ENCODE results near the gene UAP1L1. TPM values are rescaled to one million over a fixed set of nuclear protein-coding genes. Genes with fewer than 3 reads are reported as not detected.

Gene UAP1L1
- total RNA-seq, 2 experiments from 2014 or later, result 43.9 to 44.1 TPM

GRCh38 chr9:137128158-137128861 is 51.0 kb downstream of the UAP1L1 start:
- no peak for DNase-seq
- Mint-ChIP-seq H3K27me3 (peaks cover 9% of the 10 kb centered on the region), H3K4me3 (peak overlapping the region; percentile 89), H3K4me1 (peaks cover 27% of the 10 kb centered on the region), H3K36me3 (no peaks in the 10 kb centered on the region), H3K27ac (peak overlapping the region; percentile 90), H3K9me3 (no peaks in the 10 kb centered on the region)
- ATAC-seq (ENCODE audit: low read depth), result no peak
- POLR2A ChIA-PET, result interaction anchor here (0.6 to 3.7 kb wide), 15 partner anchors 19 to 112 kb away, joined by 3 to 37 read pairs (median 9); partner anchors contain the start of genes ANAPC2, CYSRT1, MAN1B1 and RNF208

- POLR2A ChIA-PET, result interaction anchor here (0.5 to 3.7 kb wide), 22 partner anchors 14 to 401 kb away, joined by 3 to 37 read pairs (median 6); partner anchors contain the start of genes ANAPC2, CLIC3, CYSRT1 and DPP7
- Mint-ChIP-seq H3K4me1 (peaks cover 26% of the 10 kb centered on the region), H3K27ac (peak overlapping the region; percentile 90), H3K27me3 (peaks cover 10% of the 10 kb centered on the region), H3K4me3 (peak overlapping the region; percentile 89), H3K36me3 (no peaks in the 10 kb centered on the region), H3K9me3 (no peaks in the 10 kb centered on the region)
- DNase-seq (no peak), ATAC-seq (ENCODE audit: low read depth) (no peak)
Observed at GRCh38 chr9:137128862-137129455, 51.6 kb downstream of the UAP1L1 start.

- H3K27me3 Mint-ChIP-seq, result peaks cover 17% of the 10 kb centered on the region
- H3K4me3 Mint-ChIP-seq, result peak overlapping the region; percentile 89
- no peaks in the 10 kb centered on the region for H3K9me3 Mint-ChIP-seq
- H3K27ac Mint-ChIP-seq, result peak overlapping the region; percentile 78
- peaks cover 26% of the 10 kb centered on the region for H3K4me1 Mint-ChIP-seq
- H3K36me3 Mint-ChIP-seq, result no peaks in the 10 kb centered on the region
- DNase-seq (peak; percentile 90), ATAC-seq (ENCODE audit: low read depth) (peak; percentile 96)
- POLR2A ChIA-PET, result interaction anchor here (0.5 to 3.7 kb wide), 27 partner anchors 15 to 401 kb away, joined by 3 to 37 read pairs (median 5); partner anchors contain the start of genes ANAPC2, CLIC3, CYSRT1 and DPP7
Observed at GRCh38 chr9:137129456-137130175, 52.3 kb downstream of the UAP1L1 start.

- DNase-seq (no peak), ATAC-seq (ENCODE audit: low read depth) (no peak)
- Mint-ChIP-seq H3K4me1 (peaks cover 26% of the 10 kb centered on the region), H3K27ac (peak overlapping the region; percentile 79), H3K27me3 (peaks cover 19% of the 10 kb centered on the region), H3K9me3 (no peaks in the 10 kb centered on the region), H3K4me3 (peak overlapping the region; percentile 87), H3K36me3 (no peaks in the 10 kb centered on the region)
- POLR2A ChIA-PET, result interaction anchor here (0.5 to 3.7 kb wide), 22 partner anchors 15 to 257 kb away, joined by 3 to 37 read pairs (median 6); partner anchors contain the start of genes ANAPC2, CLIC3, CYSRT1 and DPP7
Observed at GRCh38 chr9:137130176-137130755, 52.9 kb downstream of the UAP1L1 start.

Other genes starting within 250 kb of the UAP1L1 start
- 1 to 10 TPM; 6.6 to 6.7 TPM for gene AJM1, start 235.0 kb upstream of the UAP1L1 start, total RNA-seq
- 10 to 100 TPM; 80.5 to 89.0 TPM for gene PHPT1, start 228.1 kb upstream of the UAP1L1 start, total RNA-seq
- gene MAMDC4, start 225.2 kb upstream of the UAP1L1 start, total RNA-seq, result 10 to 100 TPM; 16.6 to 18.0 TPM
- gene EDF1, start 211.2 kb upstream of the UAP1L1 start, total RNA-seq, result 100 to 1,000 TPM; 289 to 297 TPM
- gene TRAF2, start 191.0 kb upstream of the UAP1L1 start, total RNA-seq, result 10 to 100 TPM; 44.0 to 52.1 TPM
- 100 to 1,000 TPM; 103 to 104 TPM for gene FBXW5, start 132.8 kb upstream of the UAP1L1 start, total RNA-seq
- gene C8G, start 132.3 kb upstream of the UAP1L1 start, total RNA-seq, result 1 to 10 TPM; 1.5 to 3.6 TPM
- gene LCN12, start 125.2 kb upstream of the UAP1L1 start, total RNA-seq, result 1 to 10 TPM in 1 of 2 experiments, under 1 TPM in 1; 0.91 to 1.1 TPM
- 1 to 10 TPM; 1.3 to 3.3 TPM for gene PTGDS, start 100.0 kb upstream of the UAP1L1 start, total RNA-seq
- under 1 TPM; 0.33 to 0.48 TPM for gene LCNL1, start 94.5 kb upstream of the UAP1L1 start, total RNA-seq
- gene PAXX, start 85.1 kb upstream of the UAP1L1 start, total RNA-seq, result 10 to 100 TPM; 93.4 to 97.2 TPM
- gene CLIC3, start 80.9 kb upstream of the UAP1L1 start, total RNA-seq, result 10 to 100 TPM; 13.3 to 14.7 TPM
- 10 to 100 TPM; 67.1 to 74.5 TPM for gene ABCA2, start 49.3 kb upstream of the UAP1L1 start, total RNA-seq
- under 1 TPM; 0.39 to 0.62 TPM for gene FUT7, start 45.4 kb upstream of the UAP1L1 start, total RNA-seq
- gene NPDC1, start 31.3 kb upstream of the UAP1L1 start, total RNA-seq, result 10 to 100 TPM; 22.4 to 27.0 TPM
- gene ENTPD2, start 23.5 kb upstream of the UAP1L1 start, total RNA-seq, result not detected
- 10 to 100 TPM; 26.4 to 30.0 TPM for gene SAPCD2, start 7.0 kb upstream of the UAP1L1 start, total RNA-seq
- 10 to 100 TPM; 63.2 to 63.9 TPM for gene MAN1B1, start 9.5 kb downstream of the UAP1L1 start, total RNA-seq
- gene DPP7, start 37.2 kb downstream of the UAP1L1 start, total RNA-seq, result 100 to 1,000 TPM; 314 to 322 TPM
- not detected for gene GRIN1, start 61.6 kb downstream of the UAP1L1 start, total RNA-seq
- not detected for gene LRRC26, start 92.5 kb downstream of the UAP1L1 start, total RNA-seq
- gene TMEM210, start 94.5 kb downstream of the UAP1L1 start, total RNA-seq, result not detected
- 10 to 100 TPM; 84.2 to 87.8 TPM for gene ANAPC2, start 111.0 kb downstream of the UAP1L1 start, total RNA-seq
- gene SSNA1, start 111.2 kb downstream of the UAP1L1 start, total RNA-seq, result 10 to 100 TPM; 62.4 to 65.2 TPM
- gene TPRN, start 123.2 kb downstream of the UAP1L1 start, total RNA-seq, result 10 to 100 TPM; 11.2 to 14.7 TPM
- 10 to 100 TPM; 37.4 to 39.4 TPM for gene TMEM203, start 128.1 kb downstream of the UAP1L1 start, total RNA-seq
- gene NDOR1, start 128.2 kb downstream of the UAP1L1 start, total RNA-seq, result 10 to 100 TPM; 38.8 to 39.8 TPM
- 1 to 10 TPM; 5.0 to 7.2 TPM for gene RNF208, start 144.7 kb downstream of the UAP1L1 start, total RNA-seq
- gene CYSRT1, start 147.7 kb downstream of the UAP1L1 start, total RNA-seq, result under 1 TPM; 0.45 to 0.55 TPM
- not detected for gene RNF224, start 150.0 kb downstream of the UAP1L1 start, total RNA-seq
- not detected for gene SLC34A3, start 153.4 kb downstream of the UAP1L1 start, total RNA-seq
- gene TUBB4B, start 163.8 kb downstream of the UAP1L1 start, total RNA-seq, result 100 to 1,000 TPM; 241 to 249 TPM
- gene STPG3, start 173.8 kb downstream of the UAP1L1 start, total RNA-seq, result not detected
- 10 to 100 TPM; 58.7 to 63.1 TPM for gene NELFB, start 177.8 kb downstream of the UAP1L1 start, total RNA-seq
- gene TOR4A, start 200.2 kb downstream of the UAP1L1 start, total RNA-seq, result 1 to 10 TPM; 8.1 to 8.2 TPM
- 1 to 10 TPM; 1.2 to 1.7 TPM for gene NRARP, start 224.8 kb downstream of the UAP1L1 start, total RNA-seq

Data from activated naive CD8-positive, alpha-beta T cell treated with anti-CD3 and anti-CD28 coated beads, Interleukin-2, amount 10 ng/mL, durations not matched to agents 7 days and 5 days (primary cell).